A204.1 (cell line): ENCODE results near the gene ITGA5.
A peak's percentile ranks its signal among the peaks of the same experiment; 100 is the strongest.
"Not testable (repeated sequence)": the region's sequence is repeated elsewhere in the genome, so short reads cannot be mapped to it uniquely, and the experiment has no call there.

ENCODE experiments used
- FAIRE-seq: peaks from 2 replicates; lab custom pipeline; 2012; peaks lifted over from hg19 to GRCh38; lab: Jason Lieb, UNC

ITGA5 gene

GRCh38 chr12:54370171-54370730, 48.8 kb downstream of the ITGA5 start:
- no peak for FAIRE-seq

GRCh38 chr12:54369597-54370131, 49.4 kb downstream of the ITGA5 start:
- no peak for FAIRE-seq

- FAIRE-seq: peak; percentile 48
Observed at GRCh38 chr12:54368709-54369596, 50.1 kb downstream of the ITGA5 start.

- no peak for FAIRE-seq
Observed at GRCh38 chr12:54368025-54368708, 50.9 kb downstream of the ITGA5 start.

- no peak for FAIRE-seq
Observed at GRCh38 chr12:54364413-54364812, 54.7 kb downstream of the ITGA5 start, which contains the start of gene GPR84. Gene GPR84, minus strand, starts transcription at chr12:54364486. Its CDS starts 635 bp downstream, at chr12:54363851.

GRCh38 chr12:54363618-54364017, 55.4 kb downstream of the ITGA5 start:
- no peak for FAIRE-seq

GRCh38 chr12:54363047-54363446, 56.0 kb downstream of the ITGA5 start:
- no peak for FAIRE-seq

- no peak for FAIRE-seq
Observed at GRCh38 chr12:54360717-54361456, 58.2 kb downstream of the ITGA5 start.

GRCh38 chr12:54359762-54360351, 59.2 kb downstream of the ITGA5 start:
- FAIRE-seq: no peak

GRCh38 chr12:54358945-54359761, 59.9 kb downstream of the ITGA5 start:
- FAIRE-seq: peak; percentile 94

- FAIRE-seq: no peak
Observed at GRCh38 chr12:54358191-54358944, 60.7 kb downstream of the ITGA5 start.

- FAIRE-seq: no peak
Observed at GRCh38 chr12:54357506-54358190, 61.4 kb downstream of the ITGA5 start.

- no peak for FAIRE-seq
Observed at GRCh38 chr12:54356951-54357356, 62.1 kb downstream of the ITGA5 start.

- FAIRE-seq: no peak
Observed at GRCh38 chr12:54356228-54356627, 62.8 kb downstream of the ITGA5 start.

GRCh38 chr12:54355104-54355815, 63.8 kb downstream of the ITGA5 start:
- FAIRE-seq: no peak

GRCh38 chr12:54354271-54354670, 64.8 kb downstream of the ITGA5 start:
- FAIRE-seq: not testable (repeated sequence)

- FAIRE-seq: no peak
Observed at GRCh38 chr12:54352891-54353874, 65.9 kb downstream of the ITGA5 start.
